ENCODE measurements around the gene BCL2L1. TPM values are rescaled to one million over a fixed set of nuclear protein-coding genes. Genes with fewer than 3 reads are reported as not detected.

The BCL2L1 gene
- total RNA-seq, 1 donor from 2014 or later = 136 TPM

- peaks cover 3% of the 10 kb centered on the region for H3K36me3 Mint-ChIP-seq (ENCODE audit: unreplicated experiment)
- no peak for DNase-seq
- H3K4me3 Mint-ChIP-seq (ENCODE audit: unreplicated experiment) = no peak overlapping the region
- peaks cover 5% of the 10 kb centered on the region for H3K27me3 Mint-ChIP-seq (ENCODE audit: unreplicated experiment)
- no peak for TF ChIP-seq CTCF (IDR thresholded peaks at IDR 0.05; ENCODE audit: partially characterized antibody, unreplicated experiment)
- no peak overlapping the region for H3K27ac Mint-ChIP-seq (ENCODE audit: unreplicated experiment)
- peaks cover 9% of the 10 kb centered on the region for H3K9me3 Mint-ChIP-seq (ENCODE audit: unreplicated experiment)
- peaks cover 27% of the 10 kb centered on the region for H3K4me1 Mint-ChIP-seq (ENCODE audit: low read depth, unreplicated experiment)
These were observed 12.1 kb downstream of the BCL2L1 start for GRCh38 chr20:31710423-31711108.

- peaks cover 3% of the 10 kb centered on the region for H3K36me3 Mint-ChIP-seq (ENCODE audit: unreplicated experiment)
- H3K9me3 Mint-ChIP-seq (ENCODE audit: unreplicated experiment) = peaks cover 9% of the 10 kb centered on the region
- H3K27ac Mint-ChIP-seq (ENCODE audit: unreplicated experiment) = no peak overlapping the region
- H3K4me3 Mint-ChIP-seq (ENCODE audit: unreplicated experiment) = no peak overlapping the region
- peaks cover 27% of the 10 kb centered on the region for H3K4me1 Mint-ChIP-seq (ENCODE audit: low read depth, unreplicated experiment)
- DNase-seq = no peak
- no peak for TF ChIP-seq CTCF (IDR thresholded peaks at IDR 0.05; ENCODE audit: partially characterized antibody, unreplicated experiment)
- H3K27me3 Mint-ChIP-seq (ENCODE audit: unreplicated experiment) = peaks cover 3% of the 10 kb centered on the region
These were observed 12.7 kb downstream of the BCL2L1 start for GRCh38 chr20:31709939-31710338.

- H3K4me3 Mint-ChIP-seq (ENCODE audit: unreplicated experiment) = peak overlapping the region; percentile 41
- peaks cover 27% of the 10 kb centered on the region for H3K4me1 Mint-ChIP-seq (ENCODE audit: low read depth, unreplicated experiment)
These were observed 13.7 kb downstream of the BCL2L1 start for GRCh38 chr20:31708736-31709534.

DNA sequence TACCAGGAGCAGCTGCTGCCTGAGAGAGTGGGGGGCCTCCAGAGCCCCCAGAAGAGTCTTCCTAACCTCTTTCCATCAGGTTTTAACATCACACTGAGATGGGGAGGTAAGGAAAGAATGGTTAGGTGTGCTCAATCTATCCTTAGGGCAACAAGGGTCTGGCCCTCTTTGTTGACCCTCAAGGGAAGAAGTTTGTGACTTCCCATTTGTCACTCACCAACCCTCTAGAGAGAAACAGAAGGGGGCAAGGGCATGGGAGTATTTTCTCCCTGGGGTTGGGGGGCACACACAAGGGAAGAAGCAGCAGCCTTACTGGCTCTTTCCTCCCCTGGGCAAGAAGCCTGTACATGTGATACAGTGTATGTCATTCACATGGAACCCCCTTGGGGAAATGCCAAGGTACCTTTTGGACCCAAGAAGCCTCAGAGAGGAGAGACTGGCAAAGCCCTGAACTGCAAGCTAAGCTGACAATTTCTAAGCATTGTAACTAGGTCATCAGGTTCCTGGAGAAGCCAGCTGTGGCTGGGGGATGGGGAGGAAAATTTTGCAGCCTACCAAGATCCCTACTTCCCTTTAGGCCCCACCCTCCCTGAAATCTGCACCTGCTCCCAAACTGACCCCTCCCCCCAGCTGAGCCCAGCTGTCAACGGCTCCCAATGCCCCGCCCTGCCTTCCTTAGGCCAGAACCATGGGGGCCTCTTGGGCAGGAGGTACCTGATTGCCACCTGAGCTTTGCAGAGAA is 14.5 kb downstream of the BCL2L1 start:
- DNase-seq = peak; percentile 65
- no peak for TF ChIP-seq CTCF (IDR thresholded peaks at IDR 0.05; ENCODE audit: partially characterized antibody, unreplicated experiment)
- Mint-ChIP-seq H3K4me3 (ENCODE audit: unreplicated experiment) (peak overlapping the region; percentile 39), H3K27ac (ENCODE audit: unreplicated experiment) (peak overlapping the region; percentile 33), H3K27me3 (ENCODE audit: unreplicated experiment) (peaks cover 3% of the 10 kb centered on the region), H3K4me1 (ENCODE audit: low read depth, unreplicated experiment) (peaks cover 24% of the 10 kb centered on the region), H3K9me3 (ENCODE audit: unreplicated experiment) (peaks cover 9% of the 10 kb centered on the region), H3K36me3 (ENCODE audit: unreplicated experiment) (peaks cover 3% of the 10 kb centered on the region)

More at GRCh38 chr20:31708736-31709534, 13.7 kb downstream of the BCL2L1 start:
- Mint-ChIP-seq H3K27me3 (ENCODE audit: unreplicated experiment) (peaks cover 3% of the 10 kb centered on the region), H3K9me3 (ENCODE audit: unreplicated experiment) (peaks cover 9% of the 10 kb centered on the region), H3K27ac (ENCODE audit: unreplicated experiment) (peak overlapping the region; percentile 28), H3K36me3 (ENCODE audit: unreplicated experiment) (peaks cover 3% of the 10 kb centered on the region)
- no peak for DNase-seq
- no peak for TF ChIP-seq CTCF (IDR thresholded peaks at IDR 0.05; ENCODE audit: partially characterized antibody, unreplicated experiment)

All from glutamatergic neuron (in vitro differentiated cells).